ENCODE measurements around the gene SPOPL. TPM values are rescaled to one million over a fixed set of nuclear protein-coding genes. Genes with fewer than 3 reads are reported as not detected.
"Not testable (repeated sequence)": the region's sequence is repeated elsewhere in the genome, so short reads cannot be mapped to it uniquely, and the experiment has no call there.

SPOPL gene
- total RNA-seq, 1 experiment from 2014 or later = 15.8 TPM

GRCh38 chr2:138475277-138475776 is 26.2 kb upstream of the SPOPL start:
- ChIA-PET CTCF (interaction anchor here (1.4 kb wide), 1 partner anchor 26 kb away, joined by 5 read pairs; the partner anchor contains the start of gene SPOPL), POLR2A (interaction anchor here (1.3 to 1.6 kb wide), 2 partner anchors 26 to 27 kb away, joined by 4 to 7 read pairs; no protein-coding TSS in a partner anchor)
- no peak for TF ChIP-seq CTCF (IDR thresholded peaks at IDR 0.05; ENCODE audit: unreplicated experiment)
- no peaks in the 10 kb centered on the region for H3K9me3 Mint-ChIP-seq (ENCODE audit: unreplicated experiment)
- intact Hi-C loops (cut with micrococcal nuclease) = no loop called here
- no TSS peak for BruUV-seq (replicated peaks)
- no peak for DNase-seq (ENCODE audit: unreplicated experiment)
- H3K4me3 Mint-ChIP-seq (ENCODE audit: unreplicated experiment) = no peak overlapping the region
- H3K27me3 Mint-ChIP-seq (ENCODE audit: insufficient read depth, unreplicated experiment) = no peaks in the 10 kb centered on the region
- no peaks in the 10 kb centered on the region for H3K36me3 Mint-ChIP-seq (ENCODE audit: insufficient read depth, unreplicated experiment)
- peaks cover 11% of the 10 kb centered on the region for H3K4me1 Mint-ChIP-seq (ENCODE audit: insufficient read depth, unreplicated experiment)
- no peak overlapping the region for H3K27ac Mint-ChIP-seq (ENCODE audit: low read depth, unreplicated experiment)

GRCh38 chr2:138476186-138476585 is 25.4 kb upstream of the SPOPL start:
- Mint-ChIP-seq H3K36me3 (ENCODE audit: insufficient read depth, unreplicated experiment) (no peaks in the 10 kb centered on the region), H3K4me3 (ENCODE audit: unreplicated experiment) (no peak overlapping the region), H3K9me3 (ENCODE audit: unreplicated experiment) (no peaks in the 10 kb centered on the region), H3K4me1 (ENCODE audit: insufficient read depth, unreplicated experiment) (peaks cover 11% of the 10 kb centered on the region), H3K27ac (ENCODE audit: low read depth, unreplicated experiment) (no peak overlapping the region), H3K27me3 (ENCODE audit: insufficient read depth, unreplicated experiment) (no peaks in the 10 kb centered on the region)
- intact Hi-C loops (cut with micrococcal nuclease) = no loop called here
- no peak for TF ChIP-seq CTCF (IDR thresholded peaks at IDR 0.05; ENCODE audit: unreplicated experiment)
- BruUV-seq (replicated peaks) = no TSS peak
- CTCF ChIA-PET = interaction anchor here (0.6 to 1.5 kb wide), 4 partner anchors 25 to 35 kb away, joined by 3 to 4 read pairs (median 4); no protein-coding TSS in a partner anchor
- POLR2A ChIA-PET = no interaction called here
- DNase-seq (ENCODE audit: unreplicated experiment) = no peak

GRCh38 chr2:138476940-138477339 is 24.6 kb upstream of the SPOPL start:
- H3K27ac Mint-ChIP-seq (ENCODE audit: low read depth, unreplicated experiment) = no peak overlapping the region
- intact Hi-C loops (cut with micrococcal nuclease) = no loop called here
- H3K27me3 Mint-ChIP-seq (ENCODE audit: insufficient read depth, unreplicated experiment) = no peaks in the 10 kb centered on the region
- no TSS peak for BruUV-seq (replicated peaks)
- TF ChIP-seq CTCF (IDR thresholded peaks at IDR 0.05; ENCODE audit: unreplicated experiment) = no peak
- H3K9me3 Mint-ChIP-seq (ENCODE audit: unreplicated experiment) = no peaks in the 10 kb centered on the region
- ChIA-PET POLR2A (no interaction called here), CTCF (interaction anchor here (0.6 to 1.5 kb wide), 6 partner anchors 17 to 120 kb away, joined by 3 to 4 read pairs (median 4); no protein-coding TSS in a partner anchor)
- no peak for DNase-seq (ENCODE audit: unreplicated experiment)
- no peak overlapping the region for H3K4me3 Mint-ChIP-seq (ENCODE audit: unreplicated experiment)
- no peaks in the 10 kb centered on the region for H3K36me3 Mint-ChIP-seq (ENCODE audit: insufficient read depth, unreplicated experiment)
- peaks cover 11% of the 10 kb centered on the region for H3K4me1 Mint-ChIP-seq (ENCODE audit: insufficient read depth, unreplicated experiment)

- intact Hi-C loops (cut with micrococcal nuclease); BruUV-seq (replicated peaks); H3K4me3 Mint-ChIP-seq (ENCODE audit: unreplicated experiment); H3K27me3 Mint-ChIP-seq (ENCODE audit: insufficient read depth, unreplicated experiment); H3K27ac Mint-ChIP-seq (ENCODE audit: low read depth, unreplicated experiment); H3K36me3 Mint-ChIP-seq (ENCODE audit: insufficient read depth, unreplicated experiment); H3K9me3 Mint-ChIP-seq (ENCODE audit: unreplicated experiment); CTCF ChIA-PET; DNase-seq (ENCODE audit: unreplicated experiment); H3K4me1 Mint-ChIP-seq (ENCODE audit: insufficient read depth, unreplicated experiment): not testable (repeated sequence)
- POLR2A ChIA-PET = interaction anchor here (1.1 kb wide), 1 partner anchor 8 kb away, joined by 4 read pairs; no protein-coding TSS in a partner anchor
Measured at GRCh38 chr2:138482796-138483195, 18.8 kb upstream of the SPOPL start.

GRCh38 chr2:138485019-138485418 is 16.6 kb upstream of the SPOPL start:
- no TSS peak for BruUV-seq (replicated peaks)
- no peak overlapping the region for H3K27ac Mint-ChIP-seq (ENCODE audit: low read depth, unreplicated experiment)
- no peak overlapping the region for H3K4me3 Mint-ChIP-seq (ENCODE audit: unreplicated experiment)
- no peaks in the 10 kb centered on the region for H3K27me3 Mint-ChIP-seq (ENCODE audit: insufficient read depth, unreplicated experiment)
- peak; percentile 24 for DNase-seq (ENCODE audit: unreplicated experiment)
- ChIA-PET POLR2A (no interaction called here), CTCF (no interaction called here)
- no peak for TF ChIP-seq CTCF (IDR thresholded peaks at IDR 0.05; ENCODE audit: unreplicated experiment)
- no peaks in the 10 kb centered on the region for H3K36me3 Mint-ChIP-seq (ENCODE audit: insufficient read depth, unreplicated experiment)
- H3K4me1 Mint-ChIP-seq (ENCODE audit: insufficient read depth, unreplicated experiment) = no peaks in the 10 kb centered on the region
- intact Hi-C loops (cut with micrococcal nuclease) = no loop called here
- no peaks in the 10 kb centered on the region for H3K9me3 Mint-ChIP-seq (ENCODE audit: unreplicated experiment)
